SIG-M5 treated with dmso at 0.1 percent for 504 hours (cell line): ENCODE results near the gene NR4A1.

Experiments
- DNase-seq: peaks from one replicate; lab custom pipeline; 2025; ENCODE audit not compliant: unreplicated experiment; lab: John Stamatoyannopoulos, UW

The NR4A1 gene

DNA sequence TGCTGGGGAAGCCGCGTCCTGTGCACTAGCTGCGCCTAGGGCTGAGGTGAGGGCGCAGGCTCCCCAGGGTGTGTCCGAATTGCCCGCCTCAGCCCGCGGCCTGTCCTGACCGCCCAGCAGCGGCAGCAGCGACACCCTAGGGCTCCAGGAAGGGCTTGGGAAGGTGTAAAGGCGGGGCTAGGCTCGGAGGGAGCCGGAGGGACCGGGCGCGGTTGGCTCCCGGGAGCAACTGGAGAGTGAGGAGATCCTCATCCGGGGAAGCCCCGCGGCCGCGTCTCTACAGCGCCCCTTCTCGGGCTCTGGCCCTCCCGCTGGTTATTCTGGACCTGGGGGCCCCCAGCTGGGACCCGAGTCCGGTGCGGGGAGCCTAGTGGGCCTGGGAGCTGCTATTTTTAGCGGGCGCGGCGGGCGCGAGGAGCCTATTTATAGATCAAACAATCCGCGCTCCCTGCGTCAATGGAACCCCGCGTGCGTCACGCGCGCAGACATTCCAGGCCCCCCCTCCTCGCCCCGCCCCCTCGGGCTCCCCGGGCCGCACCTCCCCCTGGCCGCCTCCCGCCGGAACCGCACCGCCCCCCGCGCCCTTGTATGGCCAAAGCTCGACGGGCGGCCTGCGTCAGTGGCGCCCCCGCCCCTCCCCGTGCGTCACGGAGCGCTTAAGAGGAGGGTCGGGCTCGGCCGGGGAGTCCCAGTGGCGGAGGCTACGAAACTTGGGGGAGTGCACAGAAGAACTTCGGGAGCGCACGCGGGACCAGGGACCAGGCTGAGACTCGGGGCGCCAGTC lies at the start of gene NR4A1:
NR4A1 (plus strand) TSS at position 685 of the 784 bp plus-strand sequence. CDS start 2,887 bp downstream, outside the sequence.
- peak; percentile 84 for DNase-seq

DNA sequence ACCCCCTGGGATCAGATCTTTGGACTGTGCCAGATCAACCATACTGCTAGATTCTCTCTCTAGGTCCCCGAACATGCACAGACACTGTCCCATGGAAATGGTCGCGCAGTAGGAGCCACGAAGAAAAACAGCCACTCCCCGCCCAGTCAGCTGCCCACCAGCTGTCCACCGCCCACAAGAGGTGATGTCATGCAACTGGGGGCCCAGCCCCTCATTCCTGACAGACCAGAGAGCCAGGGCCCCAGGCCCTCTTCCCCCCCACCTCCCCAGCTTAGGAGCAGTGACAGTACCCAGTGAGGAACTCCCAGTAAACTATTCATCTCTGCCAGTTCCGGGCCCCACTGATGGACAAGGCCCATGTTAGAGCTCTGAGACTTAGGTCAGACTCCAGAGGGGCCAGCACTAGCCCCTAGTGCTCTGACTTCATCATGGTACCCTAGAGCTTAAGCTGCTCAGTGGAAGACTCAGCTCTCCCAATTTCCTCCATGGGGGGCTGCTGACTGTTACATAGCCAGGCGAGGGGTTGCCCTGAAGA lies 48.2 kb upstream of the NR4A1 start:
- no peak for DNase-seq

DNA sequence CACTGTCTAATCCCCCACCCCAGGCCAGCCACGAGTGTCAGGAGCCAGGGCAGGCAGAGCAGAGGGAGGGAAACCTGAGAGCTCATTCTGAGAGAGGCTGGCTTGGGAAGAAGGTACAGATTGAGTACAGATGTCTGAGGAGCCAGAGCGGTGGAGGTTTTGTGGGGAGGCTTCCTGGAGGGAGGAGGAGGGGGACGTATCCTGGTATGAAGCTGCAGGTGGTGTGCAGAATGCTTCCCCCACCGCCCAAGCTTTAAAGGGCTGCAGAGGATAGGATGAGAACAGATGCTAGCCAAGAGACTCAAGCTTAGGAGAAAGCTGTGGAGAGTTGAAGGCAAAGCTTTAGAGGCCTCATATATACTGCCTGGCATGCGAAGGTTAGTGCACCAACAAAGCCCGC lies 47.7 kb upstream of the NR4A1 start:
- DNase-seq, result no peak

DNA sequence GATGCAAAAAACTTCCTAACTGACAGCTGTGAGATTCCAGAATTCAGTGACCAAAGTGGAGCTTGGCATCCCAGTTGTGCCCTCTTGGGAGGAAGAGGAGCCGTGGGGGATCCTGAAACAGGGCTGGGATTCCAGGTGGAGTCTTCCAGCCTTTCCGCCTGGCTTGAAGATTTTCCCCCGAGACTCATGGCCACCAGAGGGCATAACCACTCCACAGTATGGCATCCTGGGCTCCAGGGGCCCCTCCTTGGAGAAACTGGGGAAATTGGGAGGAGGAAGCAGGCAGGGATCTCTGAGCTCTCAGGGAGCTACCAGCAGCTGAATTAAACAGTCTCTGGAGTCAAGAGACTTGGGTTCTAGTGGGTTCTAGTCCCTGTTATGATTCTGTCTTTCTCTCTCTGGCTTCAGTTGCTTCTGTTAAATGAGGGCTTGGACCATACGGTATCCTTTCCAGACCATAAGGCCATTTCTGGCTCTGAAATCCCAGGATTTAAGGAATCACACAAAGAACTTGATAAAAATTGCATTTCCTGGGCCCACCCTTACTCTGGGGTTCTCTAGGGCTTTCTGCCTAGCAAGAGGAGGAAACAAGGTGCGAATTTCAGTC lies 47.1 kb upstream of the NR4A1 start:
- DNase-seq, result no peak

DNA sequence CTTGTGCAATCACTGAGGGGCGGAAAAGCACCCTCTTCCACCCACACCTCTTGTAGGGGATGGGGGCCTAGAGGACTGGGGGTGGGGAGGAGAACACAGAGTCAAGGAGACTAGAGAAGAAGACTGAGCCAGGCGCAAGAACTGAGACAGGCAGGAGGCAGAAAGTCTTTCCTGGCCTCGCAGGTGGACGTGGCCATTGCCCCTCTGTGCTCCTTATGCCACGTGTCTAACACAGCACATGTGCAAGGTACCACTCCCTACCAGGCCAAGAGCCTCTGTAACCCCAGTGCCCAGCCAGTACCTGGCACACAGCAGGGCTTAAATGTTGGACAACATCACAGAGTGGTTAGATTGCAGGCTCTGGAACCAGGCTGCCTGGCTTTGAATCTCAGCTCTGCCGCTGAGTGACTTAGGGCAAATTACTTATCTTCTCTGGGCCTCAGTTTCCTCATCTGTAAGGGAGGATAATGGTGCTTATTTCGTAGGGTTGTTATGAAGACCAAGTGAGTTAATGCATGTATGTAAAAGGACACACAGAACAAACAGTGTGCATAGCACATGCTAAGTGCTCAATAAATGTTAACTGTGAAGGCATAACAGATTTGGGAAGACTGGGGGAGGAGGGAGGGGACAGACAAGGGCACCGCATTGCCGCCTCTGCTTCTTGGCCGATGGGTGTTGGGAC lies 45.9 kb upstream of the NR4A1 start:
- DNase-seq, result no peak

DNA sequence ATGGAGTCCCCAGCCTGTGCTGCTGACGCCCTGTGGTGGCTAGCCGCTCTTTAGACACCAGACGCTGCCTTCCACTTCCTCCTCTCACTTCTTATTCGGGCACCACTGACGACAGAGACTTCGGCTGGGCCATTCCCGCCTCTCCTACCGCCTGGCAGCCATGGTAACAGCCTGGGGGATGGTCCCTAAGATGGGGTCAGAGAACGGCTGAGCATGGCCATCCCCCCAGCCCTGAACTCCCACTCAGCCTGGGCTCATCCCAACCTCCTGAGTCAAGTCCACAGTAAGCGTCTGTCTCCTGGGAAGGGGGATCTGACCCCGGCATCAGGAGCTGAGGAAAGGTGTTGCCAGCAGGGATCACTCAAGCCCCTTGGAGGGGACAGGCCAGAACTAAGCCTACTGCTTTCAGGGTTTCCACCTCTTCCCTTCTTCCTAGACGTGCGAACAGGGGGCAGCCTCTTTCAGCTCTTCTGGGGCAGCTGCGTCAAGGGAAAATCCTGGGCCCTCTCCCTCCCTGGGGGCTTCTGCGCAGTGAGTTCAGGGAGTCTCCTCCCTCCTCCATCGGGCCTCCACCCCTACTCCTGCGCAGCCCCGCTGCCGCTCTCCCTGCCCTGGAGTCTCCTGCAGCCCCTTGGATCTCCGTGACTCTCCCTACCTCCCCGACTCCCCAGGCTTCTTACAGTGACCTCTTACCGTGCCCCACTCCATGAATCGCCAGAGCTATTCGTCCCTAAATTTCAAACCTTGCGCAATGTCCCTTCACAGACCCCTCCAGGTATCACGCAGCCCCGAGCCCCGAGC lies 45.1 kb upstream of the NR4A1 start:
- DNase-seq, result peak; percentile 92

DNA sequence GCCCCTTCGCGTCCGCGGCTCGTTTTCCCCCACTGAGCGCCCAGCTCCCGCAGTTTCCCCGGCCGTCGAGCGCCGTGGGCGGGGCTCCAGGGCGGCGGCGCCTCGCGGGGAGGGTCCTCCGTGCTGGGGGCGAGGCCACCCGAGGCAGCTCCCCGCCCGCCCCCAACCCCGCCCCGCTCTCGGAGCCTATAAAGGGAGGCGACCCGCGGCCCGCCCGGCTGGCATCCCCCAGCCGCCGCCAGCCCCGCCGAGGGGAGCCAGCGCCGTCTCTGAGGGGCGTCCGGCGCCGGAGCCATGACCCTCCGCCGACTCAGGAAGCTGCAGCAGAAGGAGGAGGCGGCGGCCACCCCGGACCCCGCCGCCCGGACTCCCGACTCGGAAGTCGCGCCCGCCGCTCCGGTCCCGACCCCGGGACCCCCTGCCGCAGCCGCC lies 44.5 kb upstream of the NR4A1 start, which contains the start of gene TAMALIN:
TAMALIN (plus strand) TSS at position 221 of the 432 bp plus-strand sequence; CDS start at position 295, 74 bp downstream.
- DNase-seq, result no peak

DNA sequence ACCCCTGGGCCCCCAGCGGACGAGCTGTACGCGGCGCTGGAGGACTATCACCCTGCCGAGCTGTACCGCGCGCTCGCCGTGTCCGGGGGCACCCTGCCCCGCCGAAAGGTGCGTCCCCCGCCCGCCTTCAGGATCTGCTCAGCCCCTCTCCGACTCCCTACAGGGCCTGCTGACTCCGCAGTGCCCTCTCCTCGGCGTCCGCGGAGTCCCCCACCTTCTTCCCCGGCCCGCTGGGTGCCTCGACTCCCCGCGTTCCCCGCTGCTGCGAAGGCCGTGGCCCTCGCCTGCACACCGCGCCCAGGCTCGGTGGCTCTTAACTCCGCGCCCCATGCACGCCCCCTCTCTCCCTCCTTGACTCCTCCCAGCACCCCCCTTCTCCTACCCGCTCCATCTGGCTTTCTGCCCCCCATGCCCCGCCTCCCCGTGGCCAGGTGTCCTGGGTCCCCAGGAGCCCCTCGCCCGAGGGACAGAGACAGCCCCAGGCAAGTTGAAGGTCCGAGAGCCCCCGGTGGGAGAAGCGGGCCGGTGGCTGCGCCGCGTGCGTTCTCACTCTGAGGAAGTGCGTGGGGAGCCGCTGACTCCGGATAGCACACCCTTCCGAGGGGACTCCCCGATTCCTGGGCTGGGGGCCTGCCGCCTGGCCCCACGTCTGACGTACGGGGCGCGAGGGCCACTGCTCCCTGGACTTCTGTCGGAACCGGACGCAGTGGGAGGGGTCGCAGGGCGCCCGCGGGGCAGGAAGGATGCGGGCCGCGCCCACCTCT lies 43.9 kb upstream of the NR4A1 start:
- no peak for DNase-seq

DNA sequence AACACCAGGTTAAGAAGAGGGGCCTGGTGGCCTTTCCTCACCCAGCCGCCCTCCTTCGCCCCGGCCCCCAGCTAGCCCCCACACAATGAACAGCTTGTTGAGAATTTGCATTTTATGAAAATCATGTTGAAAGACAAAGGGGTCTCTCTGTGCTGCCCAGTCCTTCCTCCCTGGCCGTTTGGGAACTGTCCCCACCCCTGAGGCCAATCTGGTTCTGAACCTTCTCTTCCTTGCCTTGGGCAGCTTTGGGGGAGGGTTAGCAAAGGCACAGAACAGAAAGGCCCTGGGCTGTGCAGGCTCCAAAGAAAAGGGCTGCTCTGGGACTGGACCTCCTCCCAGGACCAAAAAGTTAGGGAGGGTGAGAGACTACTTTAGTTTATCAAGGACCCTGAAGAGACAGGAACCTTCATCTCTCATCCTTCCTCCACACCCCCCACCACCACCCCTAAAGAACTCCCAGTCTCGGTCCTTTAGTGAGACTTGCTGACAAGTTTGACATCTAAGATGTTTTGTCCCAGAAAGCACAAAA lies 43.2 kb upstream of the NR4A1 start:
- no peak for DNase-seq

DNA sequence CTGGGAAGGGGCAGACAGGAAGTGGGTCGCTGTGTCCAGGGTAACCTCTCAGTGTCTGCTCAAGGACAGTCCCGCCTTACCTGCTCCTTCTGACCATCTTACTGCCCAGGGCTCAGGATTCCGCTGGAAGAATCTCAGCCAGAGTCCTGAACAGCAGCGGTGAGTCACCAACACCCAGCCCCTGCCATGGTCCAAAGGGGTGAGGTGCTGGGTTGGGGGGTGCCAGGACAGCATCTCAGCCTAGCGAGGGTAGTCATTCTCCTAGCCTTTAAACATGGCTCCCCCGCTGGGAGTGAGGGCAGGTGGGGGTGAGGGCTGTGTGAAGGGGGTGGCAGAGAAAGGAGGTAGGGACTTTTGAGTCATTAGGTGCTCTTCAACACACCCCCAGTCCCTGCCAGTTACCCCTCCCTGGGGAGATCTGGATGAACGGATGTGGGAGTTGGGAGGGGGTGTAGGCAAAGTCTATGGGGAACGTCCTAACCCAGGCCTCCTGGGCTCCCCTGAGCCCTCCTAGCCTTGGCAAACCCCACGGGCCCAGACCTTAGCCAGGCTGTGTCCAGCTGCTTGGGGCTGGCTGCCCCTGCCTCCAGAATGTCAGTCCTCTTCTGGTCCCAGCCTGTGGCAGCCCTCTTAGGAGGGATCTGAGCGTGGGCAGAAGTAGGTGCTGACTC lies 42.0 kb upstream of the NR4A1 start:
- no peak for DNase-seq

DNA sequence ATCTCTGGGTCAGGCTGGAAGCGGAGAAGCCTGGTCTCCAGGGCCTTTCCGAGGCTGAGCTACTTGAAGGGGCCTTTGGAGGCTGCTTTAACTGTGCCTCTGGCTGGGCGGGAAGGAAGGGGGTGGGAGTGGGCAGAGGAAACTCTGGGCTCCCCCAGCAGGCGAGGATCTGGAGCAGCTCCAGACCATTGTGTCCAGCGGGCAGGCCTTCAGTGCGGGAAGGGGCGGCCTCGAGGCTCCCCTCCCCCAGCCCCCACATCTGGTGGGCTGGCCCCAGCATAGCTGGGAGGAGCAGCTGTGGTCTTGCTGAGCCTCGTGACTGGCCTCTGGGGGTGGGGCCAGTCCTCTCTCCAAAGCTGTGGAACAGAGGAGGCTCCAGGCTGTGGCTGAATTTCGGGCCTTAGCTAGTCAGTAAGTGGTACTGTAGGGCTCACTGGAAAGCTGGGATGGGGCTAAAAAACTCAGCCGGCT lies 41.1 kb upstream of the NR4A1 start:
- no peak for DNase-seq

DNA sequence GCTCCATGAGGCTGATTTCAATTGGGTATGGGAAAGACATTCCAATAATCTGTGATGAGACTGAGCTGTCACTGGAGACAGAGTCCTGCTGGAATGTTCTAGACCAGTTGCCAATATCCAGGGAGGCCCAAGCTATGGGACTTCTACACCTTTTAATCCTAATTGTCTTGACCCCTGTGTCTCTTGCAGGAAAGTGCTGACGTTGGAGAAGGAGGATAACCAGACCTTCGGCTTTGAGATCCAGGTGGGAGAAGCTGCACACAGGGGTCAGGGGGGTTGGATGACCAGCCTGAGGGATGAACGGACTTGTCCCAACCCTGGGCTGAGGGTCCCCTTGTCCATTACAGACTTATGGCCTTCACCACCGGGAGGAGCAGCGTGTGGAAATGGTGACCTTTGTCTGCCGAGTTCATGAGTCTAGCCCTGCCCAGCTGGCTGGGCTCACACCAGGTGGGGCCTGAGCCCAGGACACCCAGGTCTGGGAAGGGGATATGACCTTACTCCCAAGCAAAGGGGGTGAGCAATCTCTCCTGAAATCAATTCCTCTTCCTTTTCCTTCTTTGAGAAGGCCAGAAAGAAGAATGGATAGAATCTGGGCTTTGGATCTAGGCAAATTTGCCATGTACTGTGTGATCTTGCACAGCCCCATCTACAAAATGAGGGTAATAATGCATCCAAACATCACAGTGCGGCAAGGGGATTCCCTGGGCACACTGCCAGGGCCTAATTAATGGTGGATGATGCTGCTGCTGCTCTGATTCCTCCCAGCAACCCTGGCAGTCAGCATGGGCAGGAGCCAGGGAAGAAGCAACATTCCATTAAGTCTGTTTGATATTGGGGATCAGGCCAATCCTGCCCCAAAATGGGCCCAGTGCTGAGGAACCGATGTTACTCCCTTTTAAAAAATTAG lies 40.3 kb upstream of the NR4A1 start:
- no peak for DNase-seq

DNA sequence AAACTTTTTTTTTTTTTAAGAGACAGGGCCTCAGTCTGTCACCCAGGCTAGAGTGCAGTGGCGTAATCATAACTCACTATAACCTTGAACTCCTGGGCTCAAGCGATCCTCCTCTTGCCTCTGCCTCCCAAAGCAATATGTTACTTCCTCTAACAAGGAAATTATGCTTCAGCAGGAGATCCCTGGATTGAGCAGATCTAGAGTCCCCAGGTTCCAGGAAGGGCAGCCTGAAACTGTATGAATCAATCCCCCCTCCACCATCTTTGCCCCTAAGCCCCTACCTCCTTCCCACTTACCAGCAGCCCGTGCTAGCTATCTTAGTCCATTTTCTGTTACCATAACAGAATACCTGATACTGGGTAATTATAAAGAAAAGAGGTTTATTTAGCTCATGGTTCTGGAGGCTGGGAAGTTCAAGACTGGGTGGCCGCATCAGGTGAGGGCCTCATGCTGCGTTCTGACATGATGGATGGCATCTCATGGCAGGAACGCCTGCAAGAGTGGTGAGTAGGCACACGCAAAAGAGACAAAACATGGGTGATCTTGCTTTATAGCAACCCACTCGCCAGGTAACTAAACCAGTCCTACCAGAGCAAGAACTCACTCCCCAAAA lies 39.5 kb upstream of the NR4A1 start:
- DNase-seq, result no peak

DNA sequence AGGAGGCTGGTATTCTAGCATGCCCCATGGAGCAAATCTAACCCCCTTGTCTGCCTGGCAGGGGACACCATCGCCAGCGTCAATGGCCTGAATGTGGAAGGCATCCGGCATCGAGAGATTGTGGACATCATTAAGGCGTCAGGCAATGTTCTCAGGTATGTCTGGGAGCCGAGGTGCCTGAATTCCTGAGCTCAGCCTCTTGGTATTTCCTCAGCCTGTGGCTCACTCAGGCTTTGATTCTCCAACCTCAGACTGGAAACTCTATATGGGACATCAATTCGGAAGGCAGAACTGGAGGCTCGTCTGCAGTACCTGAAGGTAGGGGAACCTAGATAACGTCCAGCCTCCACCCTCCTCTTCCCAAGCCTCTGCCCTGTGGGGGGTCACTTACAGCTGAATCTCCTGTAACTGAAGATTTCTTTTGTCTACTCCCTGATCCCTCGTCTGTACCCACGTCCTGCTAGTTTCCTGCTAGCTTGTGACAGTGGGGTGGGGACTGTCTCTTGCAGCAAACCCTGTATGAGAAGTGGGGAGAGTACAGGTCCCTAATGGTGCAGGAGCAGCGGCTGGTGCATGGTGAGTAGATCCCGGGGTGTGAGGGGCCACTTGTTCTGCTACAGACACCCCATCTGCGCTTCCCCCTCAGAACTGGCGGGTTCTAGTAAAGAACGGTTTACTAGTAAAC lies 37.5 kb upstream of the NR4A1 start:
- DNase-seq, result no peak

DNA sequence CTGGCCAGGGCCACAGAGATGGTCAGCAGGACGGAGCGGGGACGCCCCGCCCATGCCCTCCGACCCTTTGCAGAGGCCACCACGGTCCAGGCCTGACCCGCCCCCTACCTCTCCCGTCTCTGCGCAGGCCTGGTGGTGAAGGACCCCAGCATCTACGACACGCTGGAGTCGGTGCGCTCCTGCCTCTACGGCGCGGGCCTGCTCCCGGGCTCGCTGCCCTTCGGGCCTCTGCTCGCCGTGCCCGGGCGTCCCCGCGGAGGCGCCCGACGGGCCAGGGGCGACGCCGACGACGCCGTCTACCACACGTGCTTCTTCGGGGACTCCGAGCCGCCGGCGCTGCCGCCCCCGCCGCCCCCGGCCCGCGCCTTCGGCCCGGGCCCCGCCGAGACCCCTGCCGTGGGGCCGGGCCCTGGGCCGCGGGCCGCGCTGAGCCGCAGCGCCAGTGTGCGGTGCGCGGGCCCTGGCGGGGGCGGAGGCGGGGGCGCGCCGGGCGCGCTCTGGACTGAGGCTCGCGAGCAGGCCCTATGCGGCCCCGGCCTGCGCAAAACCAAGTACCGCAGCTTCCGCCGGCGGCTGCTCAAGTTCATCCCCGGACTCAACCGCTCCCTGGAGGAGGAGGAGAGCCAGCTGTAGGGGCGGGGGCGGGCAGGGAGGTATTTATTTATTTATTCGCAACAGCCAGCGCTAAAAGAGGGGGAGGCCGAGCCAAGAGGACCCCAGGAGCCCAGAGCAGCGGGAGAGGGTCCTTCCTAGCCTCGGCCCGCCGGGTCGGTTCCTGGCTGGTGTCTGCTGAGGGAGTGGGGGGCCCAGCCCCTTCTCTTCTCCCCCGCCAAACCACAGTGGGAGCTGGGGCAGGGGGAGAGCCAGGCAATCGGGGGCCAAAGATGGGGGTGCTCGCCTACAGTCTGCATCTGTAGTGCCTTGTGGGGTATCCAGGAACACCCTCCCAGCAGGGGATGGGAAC lies 36.4 kb upstream of the NR4A1 start:
- no peak for DNase-seq

DNA sequence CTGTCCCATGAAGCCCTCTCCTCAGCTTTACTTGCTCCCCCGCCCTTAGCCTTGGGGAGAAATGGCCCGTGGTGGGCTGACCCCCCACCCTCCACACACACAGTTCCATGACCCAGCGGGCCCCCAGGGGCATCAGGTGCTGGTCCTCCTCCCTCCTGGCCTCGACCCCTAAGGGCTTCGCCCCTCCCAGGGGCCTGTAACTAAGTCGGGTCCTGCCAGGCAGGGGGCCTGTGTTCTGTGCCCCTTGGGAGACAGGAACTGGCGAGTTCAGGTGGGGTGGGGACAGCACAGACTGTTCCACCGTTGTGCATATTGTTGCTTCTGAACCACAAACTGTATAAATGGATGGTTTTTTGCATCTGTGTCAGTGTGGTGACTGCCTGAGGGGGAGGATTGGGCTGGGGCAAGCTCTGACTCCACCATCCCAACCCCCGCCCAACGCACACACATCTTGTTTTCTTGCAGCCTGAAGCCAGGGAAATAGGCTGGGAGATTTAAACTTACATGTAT lies 35.7 kb upstream of the NR4A1 start:
- DNase-seq, result no peak
